Osteoblast (primary cell): ENCODE results near the gene PARN. TPM values are rescaled to one million over a fixed set of nuclear protein-coding genes. Genes with fewer than 3 reads are reported as not detected.

Experiments used
- DNase-seq: peaks from one replicate; pipeline ENCODE4 v3.0.0; 2011; ENCODE audit warnings: low spot score, mixed read lengths; ENCODE audit not compliant: insufficient read length; ENCODE audit errors: missing footprints
- H2AFZ ChIP-seq: 2 replicates; pipeline ENCODE4 v1.6.0; 2011; ENCODE audit warnings: mild to moderate bottlenecking, low read length
- H3K27ac ChIP-seq: 2 replicates; pipeline ENCODE4 v1.5.1; 2011; ENCODE audit warnings: mild to moderate bottlenecking, low read depth, low read length, moderate library complexity
- H3K27me3 ChIP-seq: 2 replicates; pipeline ENCODE4 v1.6.0; 2012; ENCODE audit warnings: mild to moderate bottlenecking, control low read depth, inconsistent platforms, low read length, moderate library complexity; ENCODE audit not compliant: insufficient read depth
- H3K36me3 ChIP-seq: 2 replicates; pipeline ENCODE4 v1.5.1; 2011; ENCODE audit warnings: mild to moderate bottlenecking, low read length, control low read depth, moderate library complexity; ENCODE audit not compliant: insufficient read depth
- H3K4me1 ChIP-seq: 2 replicates; pipeline ENCODE4 v1.5.1; 2011; ENCODE audit warnings: mild to moderate bottlenecking, low read length, control low read depth, moderate library complexity; ENCODE audit not compliant: insufficient read depth
- H3K4me2 ChIP-seq: 2 replicates; pipeline ENCODE4 v1.6.0; 2011; ENCODE audit warnings: mild to moderate bottlenecking, low read length; ENCODE audit not compliant: insufficient read depth
- H3K4me3 ChIP-seq: fragments of 200-600 bp; sonication (generic); 3 replicates; pipeline ENCODE4 v1.5.1; 2012; ENCODE audit warnings: mild to moderate bottlenecking, low read length, inconsistent platforms; ENCODE audit not compliant: insufficient read depth
- H3K79me2 ChIP-seq: 2 replicates; pipeline ENCODE4 v1.6.0; 2012; ENCODE audit warnings: mild to moderate bottlenecking, low read length, control low read depth, inconsistent platforms; ENCODE audit not compliant: insufficient read depth
- H3K9me3 ChIP-seq: 2 replicates; pipeline ENCODE4 v1.5.1; 2011; ENCODE audit warnings: low read depth, low read length, control low read depth
- H4K20me1 ChIP-seq: 2 replicates; pipeline ENCODE4 v1.6.0; 2012; ENCODE audit warnings: mild to moderate bottlenecking, low read length, control low read depth; ENCODE audit not compliant: insufficient read depth
- CTCF ChIP-seq: IDR thresholded peaks from 2 replicates; pipeline ENCODE4 v1.5.1; 2011; ENCODE audit warnings: mild to moderate bottlenecking, low read depth, low read length, moderate library complexity; ENCODE audit errors: extremely low read depth
- total RNA-seq: library from RNA; depleted of rRNA; stranded (reverse); fragments of >200 nt; gene quantifications from 2 replicates; pipeline ENCODE4 v1.2.3, GENCODE V29; 2012

Gene PARN
- total RNA-seq, 1 donor = 40.9 TPM

GRCh38 chr16:14497245-14498082, 132.6 kb downstream of the PARN start:
- Histone ChIP-seq H3K36me3 (no peaks in the 10 kb centered on the region), H3K4me2 (no peak overlapping the region), H3K4me1 (peaks cover 19% of the 10 kb centered on the region), H3K27ac (no peak overlapping the region), H4K20me1 (no peaks in the 10 kb centered on the region), H3K27me3 (no peaks in the 10 kb centered on the region), H3K9me3 (no peaks in the 10 kb centered on the region), H3K4me3 (no peak overlapping the region), H2AFZ (no peak overlapping the region), H3K79me2 (no peaks in the 10 kb centered on the region)
- DNase-seq = peak; percentile 30
- no peak for TF ChIP-seq CTCF

- H4K20me1 ChIP-seq = no peaks in the 10 kb centered on the region
- peaks cover 12% of the 10 kb centered on the region for H3K4me1 ChIP-seq
- H3K27ac ChIP-seq = no peak overlapping the region
- H3K9me3 ChIP-seq = no peaks in the 10 kb centered on the region
- TF ChIP-seq CTCF = no peak
- no peak for DNase-seq
- no peak overlapping the region for H3K4me2 ChIP-seq
- no peaks in the 10 kb centered on the region for H3K36me3 ChIP-seq
- H3K27me3 ChIP-seq = no peaks in the 10 kb centered on the region
- H3K4me3 ChIP-seq = no peak overlapping the region
- H3K79me2 ChIP-seq = no peaks in the 10 kb centered on the region
- no peak overlapping the region for H2AFZ ChIP-seq
Measured at GRCh38 chr16:14496786-14497185, 133.3 kb downstream of the PARN start.

GRCh38 chr16:14496047-14496770, 133.9 kb downstream of the PARN start:
- H3K4me1 ChIP-seq = peaks cover 7% of the 10 kb centered on the region
- no peaks in the 10 kb centered on the region for H4K20me1 ChIP-seq
- H3K9me3 ChIP-seq = no peaks in the 10 kb centered on the region
- no peak for DNase-seq
- H2AFZ ChIP-seq = no peak overlapping the region
- H3K79me2 ChIP-seq = no peaks in the 10 kb centered on the region
- H3K27ac ChIP-seq = no peak overlapping the region
- H3K4me2 ChIP-seq = no peak overlapping the region
- H3K36me3 ChIP-seq = no peaks in the 10 kb centered on the region
- H3K27me3 ChIP-seq = no peaks in the 10 kb centered on the region
- TF ChIP-seq CTCF = no peak
- H3K4me3 ChIP-seq = no peak overlapping the region
